Vagina (tissue), 2 donors: ENCODE data around the gene RTP5. TPM values are rescaled to one million over a fixed set of nuclear protein-coding genes. Genes with fewer than 3 reads are reported as not detected.

Experiments
- DNase-seq, 2 donors: peaks; one replicate each; pipeline ENCODE4 v3.0.0-alpha.2; 2017; ENCODE audit errors: extremely low spot score in 2 of 2
- H3K27ac ChIP-seq: fragments of 200-600 bp; sonication (generic); one replicate; pipeline ENCODE4 v1.5.1; 2019
- H3K27me3 ChIP-seq: fragments of 200-600 bp; sonication (generic); one replicate; pipeline ENCODE4 v1.5.1; 2019
- H3K36me3 ChIP-seq, 2 donors: fragments of 200-600 bp; sonication (generic); one replicate each; pipeline ENCODE4 v1.5.1; 2017 to 2019
- H3K4me1 ChIP-seq: fragments of 200-600 bp; sonication (generic); one replicate; pipeline ENCODE4 v1.5.1; 2019
- H3K4me3 ChIP-seq, 2 donors: fragments of 200-600 bp; sonication (generic); 1 replicate in 1 of 2; 2 replicates in 1 of 2; pipeline ENCODE4 v1.5.1; 2016 to 2019
- H3K9me3 ChIP-seq: fragments of 200-600 bp; sonication (generic); one replicate; pipeline ENCODE4 v1.5.1; 2019
- CTCF ChIP-seq, 3 experiments: fragments of 450-650 bp in 2 of 3; fragments of 200-600 bp in 1 of 3; sonication (generic) in 1 of 3; IDR thresholded peaks; one replicate each; pipeline ENCODE4 v1.5.1; 2017 to 2019; ENCODE audit warnings: antibody characterized with exemption in 3 of 3, mild to moderate bottlenecking in 2 of 3, moderate library complexity in 2 of 3
- POLR2A ChIP-seq, 2 donors: fragments of 450-650 bp; IDR thresholded peaks; one replicate each; pipeline ENCODE4 v1.6.1; 2017; ENCODE audit warnings: antibody characterized with exemption in 2 of 2, mild to moderate bottlenecking in 2 of 2, moderate library complexity in 2 of 2
- POLR2AphosphoS5 ChIP-seq, 2 donors: sonication (generic); formaldehyde crosslinking; IDR thresholded peaks; one replicate each; pipeline ENCODE4 v1.9.0; 2017; ENCODE audit warnings: antibody characterized with exemption in 2 of 2, mild to moderate bottlenecking in 2 of 2, low read depth in 1 of 2; ENCODE audit not compliant: insufficient read depth in 1 of 2
- intact Hi-C: fragments of 100-400 bp; cut with DNase I; formaldehyde crosslinking; loops from one replicate; pipeline ENCODE4 v1.15.1; 2023
- total RNA-seq: library from RNA; depleted of rRNA; stranded (reverse); fragments of >200 nt; gene quantifications from one replicate; pipeline ENCODE4 v1.2.3, GENCODE V29; 2016

The RTP5 gene
- total RNA-seq, 1 donor from 2014 or later: not detected

- intact Hi-C loops: no loop called here
- Histone ChIP-seq H3K4me1 (peaks cover 72% of the 10 kb centered on the region), H3K27ac (no peak overlapping the region), H3K27me3 (no peaks in the 10 kb centered on the region), H3K9me3 (no peaks in the 10 kb centered on the region), H3K36me3 (no peaks in the 10 kb centered on the region), H3K4me3 (no peak overlapping the region)
- no peak for TF ChIP-seq CTCF (IDR thresholded peaks at IDR 0.05)
- TF ChIP-seq POLR2A (IDR thresholded peaks at IDR 0.05): no peak
- TF ChIP-seq POLR2AphosphoS5 (IDR thresholded peaks at IDR 0.05; ENCODE audit: insufficient read depth in 1 of 2, low read depth in 1 of 2): no peak
- no peak for DNase-seq
These were observed 27.8 kb downstream of the RTP5 start for GRCh38 chr2:241897231-241897916.

GRCh38 chr2:241898463-241899270 lies 29.1 kb downstream of the RTP5 start:
- Histone ChIP-seq H3K4me3 (no peak overlapping the region), H3K4me1 (peaks cover 65% of the 10 kb centered on the region), H3K9me3 (no peaks in the 10 kb centered on the region), H3K36me3 (no peaks in the 10 kb centered on the region), H3K27me3 (no peaks in the 10 kb centered on the region), H3K27ac (peak overlapping the region; percentile 70)
- intact Hi-C loops: no loop called here
- no peak for DNase-seq
- TF ChIP-seq POLR2AphosphoS5 (IDR thresholded peaks at IDR 0.05; ENCODE audit: insufficient read depth in 1 of 2, low read depth in 1 of 2) (no peak), POLR2A (IDR thresholded peaks at IDR 0.05) (no peak)

GRCh38 chr2:241900251-241901017 lies 30.9 kb downstream of the RTP5 start:
- peak overlapping the region in 1 of 2 donors; percentile 42 for H3K4me3 ChIP-seq
- no peak for TF ChIP-seq POLR2A (IDR thresholded peaks at IDR 0.05)
- no peak for TF ChIP-seq POLR2AphosphoS5 (IDR thresholded peaks at IDR 0.05; ENCODE audit: insufficient read depth in 1 of 2, low read depth in 1 of 2)
- no peak for TF ChIP-seq CTCF (IDR thresholded peaks at IDR 0.05)
- no peaks in the 10 kb centered on the region for H3K9me3 ChIP-seq
- intact Hi-C loops: no loop called here
- no peaks in the 10 kb centered on the region for H3K27me3 ChIP-seq
- H3K27ac ChIP-seq: peak overlapping the region; percentile 70
- peaks cover 50% of the 10 kb centered on the region for H3K4me1 ChIP-seq
- H3K36me3 ChIP-seq: no peaks in the 10 kb centered on the region
- DNase-seq: no peak

GRCh38 chr2:241901018-241901380 lies 31.5 kb downstream of the RTP5 start:
- H3K36me3 ChIP-seq: no peaks in the 10 kb centered on the region
- H3K27me3 ChIP-seq: no peaks in the 10 kb centered on the region
- DNase-seq: no peak
- H3K4me3 ChIP-seq: peak overlapping the region in 1 of 2 donors; percentile 42
- H3K27ac ChIP-seq: peak overlapping the region; percentile 70
- no peak for TF ChIP-seq POLR2AphosphoS5 (IDR thresholded peaks at IDR 0.05; ENCODE audit: insufficient read depth in 1 of 2, low read depth in 1 of 2)
- no peak for TF ChIP-seq CTCF (IDR thresholded peaks at IDR 0.05)
- no peak for TF ChIP-seq POLR2A (IDR thresholded peaks at IDR 0.05)
- peaks cover 44% of the 10 kb centered on the region for H3K4me1 ChIP-seq
- no peaks in the 10 kb centered on the region for H3K9me3 ChIP-seq
- intact Hi-C loops: no loop called here
